CD14-positive monocyte (primary cell): ENCODE measurements around the gene SLC25A23. TPM values are rescaled to one million over a fixed set of nuclear protein-coding genes. Genes with fewer than 3 reads are reported as not detected.
A peak's percentile ranks its signal among the peaks of the same experiment; 100 is the strongest.

ENCODE experiments used
- DNase-seq, 3 donors: peaks; one replicate each; pipeline ENCODE4 v3.0.0-alpha.2; 2011 to 2022
- H2AFZ ChIP-seq: 2 replicates; pipeline ENCODE4 v1.6.0; 2012; ENCODE audit warnings: mild to moderate bottlenecking, low read depth, low read length, inconsistent platforms; ENCODE audit not compliant: insufficient read depth, poor library complexity, severe bottlenecking
- H3K27ac ChIP-seq, 2 donors: 1 replicate in 1 of 2; 2 replicates in 1 of 2; pipeline ENCODE4 v1.5.1; 2012 to 2013; ENCODE audit warnings: low read length in 2 of 2, control low read depth in 1 of 2, inconsistent platforms in 1 of 2, low read depth in 1 of 2, mild to moderate bottlenecking in 1 of 2
- H3K27me3 ChIP-seq, 2 donors: one replicate each; pipeline versions ENCODE4 v1.6.0 to v1.6.1; 2011 to 2013; ENCODE audit warnings: low read length in 2 of 2; ENCODE audit not compliant: control insufficient read depth in 2 of 2, insufficient read depth in 2 of 2
- H3K36me3 ChIP-seq, 2 donors: replicated peaks in 1 of 2; 1 replicate in 1 of 2; 2 replicates in 1 of 2; pipeline versions ENCODE4 v1.5.1 to v1.6.1; 2012 to 2013; ENCODE audit warnings: low read length in 2 of 2, control low read depth in 1 of 2, inconsistent platforms in 1 of 2, mild to moderate bottlenecking in 1 of 2; ENCODE audit not compliant: insufficient read depth in 2 of 2, control insufficient read depth in 1 of 2
- H3K4me1 ChIP-seq, 2 donors: 1 replicate in 1 of 2; 2 replicates in 1 of 2; pipeline versions ENCODE4 v1.5.1 to v1.6.1; 2012 to 2013; ENCODE audit warnings: low read length in 2 of 2, control low read depth in 1 of 2, inconsistent platforms in 1 of 2, mild to moderate bottlenecking in 1 of 2, moderate library complexity in 1 of 2; ENCODE audit not compliant: insufficient read depth in 2 of 2, control insufficient read depth in 1 of 2
- H3K4me2 ChIP-seq: replicated peaks from 2 replicates; pipeline ENCODE3; 2012; ENCODE audit warnings: low read length, moderate library complexity, mild to moderate bottlenecking; ENCODE audit not compliant: poor library complexity, severe bottlenecking; ENCODE audit errors: extremely low read depth
- H3K4me3 ChIP-seq, 3 experiments: fragments of 200-600 bp in 1 of 3; sonication (generic) in 1 of 3; replicated peaks in 1 of 3; 1 replicate in 2 of 3; 2 replicates in 1 of 3; pipeline ENCODE4 v1.5.1; 2011 to 2013; ENCODE audit warnings: low read length in 3 of 3, mild to moderate bottlenecking in 3 of 3, control low read depth in 2 of 3, low read depth in 2 of 3, inconsistent platforms in 1 of 3, moderate library complexity in 1 of 3
- H3K79me2 ChIP-seq: 2 replicates; pipeline ENCODE4 v1.6.0; 2012; ENCODE audit warnings: mild to moderate bottlenecking, control low read depth, inconsistent platforms, low read length, moderate library complexity; ENCODE audit not compliant: insufficient read depth
- H3K9ac ChIP-seq: 2 replicates; pipeline ENCODE4 v1.6.0; 2017; ENCODE audit warnings: low read length, mild to moderate bottlenecking; ENCODE audit not compliant: insufficient read depth, poor library complexity, severe bottlenecking
- H3K9me3 ChIP-seq, 2 donors: replicated peaks in 1 of 2; 1 replicate in 1 of 2; 2 replicates in 1 of 2; pipeline versions ENCODE4 v1.5.1 to v1.6.1; 2012 to 2013; ENCODE audit warnings: low read length in 2 of 2, control low read depth in 1 of 2; ENCODE audit not compliant: control insufficient read depth in 1 of 2, insufficient read depth in 1 of 2
- H4K20me1 ChIP-seq: 2 replicates; pipeline ENCODE4 v1.6.0; 2012; ENCODE audit warnings: mild to moderate bottlenecking, low read length, control low read depth, moderate library complexity; ENCODE audit not compliant: insufficient read depth
- H3K27ac Mint-ChIP-seq, 7 donors: one replicate each; pipeline ENCODE4 v1.8.0; 2020; ENCODE audit warnings: mild to moderate bottlenecking in 7 of 7, mixed read lengths in 7 of 7, moderate library complexity in 6 of 7, inconsistent platforms in 2 of 7
- H3K27me3 Mint-ChIP-seq, 3 donors: one replicate each; pipeline ENCODE4 v1.8.0; 2021 to 2022; ENCODE audit warnings: low read depth in 3 of 3, mild to moderate bottlenecking in 3 of 3, mixed read lengths in 3 of 3, moderate library complexity in 3 of 3, inconsistent platforms in 1 of 3
- H3K36me3 Mint-ChIP-seq, 2 donors: one replicate each; pipeline ENCODE4 v1.8.0; 2020; ENCODE audit warnings: mixed read lengths in 2 of 2, inconsistent platforms in 1 of 2, mild to moderate bottlenecking in 1 of 2
- H3K4me1 Mint-ChIP-seq: one replicate; pipeline ENCODE4 v1.8.0; 2020; ENCODE audit warnings: mild to moderate bottlenecking, mixed read lengths
- H3K4me3 Mint-ChIP-seq, 2 donors: one replicate each; pipeline ENCODE4 v1.8.0; 2020; ENCODE audit warnings: mild to moderate bottlenecking in 2 of 2, mixed read lengths in 2 of 2, moderate library complexity in 1 of 2
- H3K9me3 Mint-ChIP-seq, 7 donors: one replicate each; pipeline ENCODE4 v1.8.0; 2020 to 2022; ENCODE audit warnings: mixed read lengths in 7 of 7, mild to moderate bottlenecking in 6 of 7, moderate library complexity in 6 of 7, inconsistent platforms in 2 of 7
- CTCF ChIP-seq: fragments of 200-600 bp; IDR thresholded peaks from one replicate; pipeline ENCODE4 v1.8.0; 2022; ENCODE audit warnings: antibody characterized with exemption, mild to moderate bottlenecking
- WGBS: methylation state at CpG from one replicate; pipeline ENCODE4 v1.1.5; 2013; ENCODE audit warnings: missing lambda C conversion rate; ENCODE audit not compliant: insufficient coverage; 5-methylcytosine and 5-hydroxymethylcytosine counted together
- intact Hi-C, 2 donors: fragments of 100-400 bp; cut with micrococcal nuclease; formaldehyde crosslinking; loops; one replicate each; pipeline versions ENCODE4 v1.15.0 to v1.15.1; 2023
- polyA plus RNA-seq, 3 donors: library from polyadenylated mRNA; depleted of rRNA in 1 of 3; unstranded in 2 of 3; stranded (reverse) in 1 of 3; fragments of 300-500 nt in 2 of 3; fragments of >200 nt in 1 of 3; fragmentation: Illumina TruSeq in 2 of 3; gene quantifications; 1 replicate in 2 of 3; 2 replicates in 1 of 3; pipeline ENCODE4 v1.2.3, GENCODE V29; 2012 to 2021

Gene SLC25A23
- polyA plus RNA-seq, 3 donors: 0.11 to 0.15 TPM; not detected in 1

DNA sequence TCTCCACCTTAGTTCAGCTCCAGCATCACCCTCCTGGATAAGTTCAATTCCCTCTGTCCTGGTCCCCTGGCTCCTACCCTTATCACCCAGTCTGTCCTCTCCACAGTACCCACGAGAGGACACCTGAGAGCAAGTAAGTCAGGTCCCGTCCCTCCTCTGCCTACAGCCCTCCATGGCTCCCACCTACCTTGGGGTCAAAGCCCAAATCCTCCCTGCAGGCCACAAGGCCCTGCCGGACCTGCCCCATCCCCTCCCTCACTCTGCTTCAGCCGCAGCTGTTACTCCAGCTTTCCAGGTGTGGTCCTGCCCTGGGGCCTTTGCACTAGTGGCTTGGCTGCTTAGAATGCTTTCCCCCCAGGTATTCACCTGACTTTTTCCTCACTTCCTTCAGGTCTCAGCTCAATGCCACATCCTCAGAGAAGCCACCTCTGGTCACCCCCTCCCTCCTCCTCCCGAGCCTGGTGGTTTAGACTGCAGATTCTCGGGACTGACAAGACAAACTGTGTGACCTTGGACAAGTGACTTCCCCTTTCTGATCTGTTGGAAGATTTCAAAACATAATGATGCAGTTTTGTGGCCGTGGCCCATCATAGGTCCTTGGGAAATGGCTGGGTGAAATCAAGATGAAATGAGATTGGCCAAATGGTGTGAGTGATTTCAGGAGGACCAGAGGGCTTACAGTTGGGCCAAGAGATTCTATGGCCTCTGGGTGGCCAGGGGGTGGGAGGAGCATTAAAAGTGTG is 38.9 kb upstream of the SLC25A23 start:
- peak overlapping the region in 1 of 2 donors; percentile 13 for H3K4me3 Mint-ChIP-seq
- peak overlapping the region in 1 of 2 donors; percentile 9 for H3K27ac ChIP-seq
- intact Hi-C loops: no loop called here

DNA sequence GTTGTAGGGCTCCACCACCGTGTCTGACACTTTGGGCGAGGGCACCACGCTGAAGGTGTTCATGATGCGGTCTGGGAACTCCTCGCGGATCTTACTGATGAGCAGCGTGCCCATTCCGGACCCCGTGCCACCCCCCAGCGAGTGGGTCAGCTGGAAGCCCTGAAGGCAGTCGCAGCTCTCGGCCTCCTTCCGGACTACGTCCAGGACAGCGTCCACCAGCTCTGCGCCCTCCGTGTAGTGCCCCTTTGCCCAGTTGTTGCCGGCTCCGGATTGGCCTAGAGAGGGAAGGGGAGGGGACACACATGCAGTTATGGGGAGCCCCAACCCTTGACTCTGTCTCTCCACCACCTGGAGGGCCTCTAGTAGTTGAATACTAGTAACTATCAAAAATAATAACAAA is 36.4 kb upstream of the SLC25A23 start:
- peaks cover 13 to 15% of the 10 kb centered on the region in 2 donors for H3K4me1 ChIP-seq
- peak overlapping the region in 1 of 7 donors; percentile 25 for H3K27ac Mint-ChIP-seq
- no peak overlapping the region for H3K4me3 ChIP-seq
- no peak for TF ChIP-seq CTCF
- intact Hi-C loops: no loop called here
- H3K9me3 ChIP-seq: peaks cover 10 to 11% of the 10 kb centered on the region in 2 donors
- peaks cover 16% of the 10 kb centered on the region for H3K4me1 Mint-ChIP-seq
- H3K27me3 Mint-ChIP-seq: peaks cover 12 to 26% (median 26%) of the 10 kb centered on the region in 3 donors
- no peak overlapping the region for H3K4me3 Mint-ChIP-seq
- no peak for DNase-seq
- no peak overlapping the region for H3K4me2 ChIP-seq
- WGBS: 95% methylated on average over 13 of the region's 19 CpGs
- no peak overlapping the region for H3K27ac ChIP-seq
- no peak overlapping the region for H3K9ac ChIP-seq
- peaks cover 5 to 14% of the 10 kb centered on the region in 2 donors for H3K27me3 ChIP-seq
- peaks cover 0 to 3% of the 10 kb centered on the region in 2 donors for H3K36me3 Mint-ChIP-seq
- no peaks in the 10 kb centered on the region for H3K36me3 ChIP-seq
- no peaks in the 10 kb centered on the region for H4K20me1 ChIP-seq
- H3K9me3 Mint-ChIP-seq: peaks cover 8 to 15% (median 9%) of the 10 kb centered on the region in 7 donors
- H2AFZ ChIP-seq: no peak overlapping the region
- no peaks in the 10 kb centered on the region for H3K79me2 ChIP-seq

More for the DNA sequence above, 38.9 kb upstream of the SLC25A23 start:
- Histone ChIP-seq H2AFZ (no peak overlapping the region), H3K27me3 (peaks cover 24 to 38% of the 10 kb centered on the region in 2 donors), H4K20me1 (no peaks in the 10 kb centered on the region), H3K79me2 (no peaks in the 10 kb centered on the region), H3K9me3 (peaks cover 0 to 5% of the 10 kb centered on the region in 2 donors), H3K4me1 (peaks cover 13 to 26% of the 10 kb centered on the region in 2 donors), H3K4me2 (no peak overlapping the region), H3K9ac (no peak overlapping the region), H3K4me3 (no peak overlapping the region), H3K36me3 (no peaks in the 10 kb centered on the region)
- Mint-ChIP-seq H3K4me1 (peaks cover 19% of the 10 kb centered on the region), H3K27me3 (peaks cover 30 to 49% (median 46%) of the 10 kb centered on the region in 3 donors), H3K27ac (peak overlapping the region; percentile 65 to 90 (median 79)), H3K36me3 (peaks cover 3% of the 10 kb centered on the region in 2 donors), H3K9me3 (peaks cover 0 to 6% (median 3%) of the 10 kb centered on the region in 7 donors)
- DNase-seq: peak; percentile 79 to 83 (median 80)
- TF ChIP-seq CTCF: no peak
- 61% methylated on average over 6 of the region's 7 CpGs for WGBS
